IPS-18c (cell line): ENCODE measurements around the gene PHYKPL.

Source experiments
- H3K4me3 ChIP-seq: 2 replicates; pipeline ENCODE4 v1.7.0; 2013; ENCODE audit warnings: low read depth, mild to moderate bottlenecking, low read length, moderate library complexity; ENCODE audit not compliant: insufficient read depth
- H3K9me3 ChIP-seq: one replicate; pipeline ENCODE4 v1.6.1; 2013; ENCODE audit warnings: mild to moderate bottlenecking, low read length, moderate library complexity; ENCODE audit not compliant: control insufficient read depth, insufficient read depth

The PHYKPL gene

DNA sequence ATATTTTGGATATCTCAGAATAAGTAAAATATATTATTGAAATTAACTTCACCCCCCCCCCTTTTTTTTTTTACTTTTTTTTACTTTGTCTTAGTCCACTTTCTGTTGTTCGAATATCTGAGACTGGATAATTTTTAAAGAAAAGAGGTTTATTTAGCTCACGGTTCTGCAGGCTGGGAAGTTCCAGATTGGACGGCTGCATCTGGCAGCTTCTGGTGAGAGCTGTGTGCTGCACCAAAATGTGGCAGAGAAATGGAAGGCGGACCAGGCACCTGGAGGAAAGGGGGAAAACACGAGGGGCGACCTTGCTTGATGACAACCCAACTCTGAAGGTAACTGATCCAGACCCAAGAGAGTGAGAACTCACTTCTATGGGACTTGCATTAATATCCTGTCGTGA is 39.8 kb downstream of the PHYKPL start:
- no peak overlapping the region for H3K4me3 ChIP-seq
- peaks cover 4% of the 10 kb centered on the region for H3K9me3 ChIP-seq

DNA sequence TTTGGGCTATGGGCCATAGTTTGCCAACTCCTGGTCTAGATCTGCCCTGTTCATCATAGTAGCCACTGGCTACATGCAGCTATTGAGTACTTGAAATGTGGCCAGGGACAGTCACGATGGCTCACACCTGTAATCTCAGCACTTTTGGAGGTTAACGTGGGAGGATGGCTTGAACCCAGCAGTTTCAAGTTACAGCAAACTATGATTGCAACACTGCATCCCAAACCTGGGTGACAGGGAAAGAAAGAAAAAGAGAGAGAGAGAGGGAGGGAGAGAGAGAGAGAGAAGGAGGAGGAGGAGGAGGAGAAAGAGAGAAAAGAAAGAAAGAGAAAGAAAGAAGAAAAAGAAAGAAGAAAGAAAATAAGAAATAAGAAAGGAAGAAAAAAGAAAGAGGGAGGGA is 40.4 kb downstream of the PHYKPL start:
- Histone ChIP-seq H3K9me3 (peaks cover 4% of the 10 kb centered on the region), H3K4me3 (no peak overlapping the region)

DNA sequence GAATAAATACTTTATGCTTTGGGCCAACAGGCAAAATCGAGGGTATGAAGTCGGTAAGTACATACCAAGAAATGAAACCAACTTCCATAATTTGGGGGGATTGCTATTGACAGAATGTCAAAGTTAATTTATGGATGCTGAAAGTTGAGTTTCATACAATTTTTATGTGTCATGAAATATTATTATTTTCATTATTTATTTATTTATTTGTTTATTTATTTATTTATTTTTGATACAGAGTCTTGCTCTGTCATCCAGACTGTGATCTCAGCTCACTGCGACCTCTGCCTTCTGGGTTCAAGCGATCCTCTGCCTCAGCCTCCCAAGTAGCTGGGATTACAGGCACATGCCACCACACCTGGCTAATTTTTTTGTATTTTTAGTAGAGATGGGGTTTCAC is 40.9 kb downstream of the PHYKPL start:
- H3K9me3 ChIP-seq, result peaks cover 4% of the 10 kb centered on the region
- no peak overlapping the region for H3K4me3 ChIP-seq

DNA sequence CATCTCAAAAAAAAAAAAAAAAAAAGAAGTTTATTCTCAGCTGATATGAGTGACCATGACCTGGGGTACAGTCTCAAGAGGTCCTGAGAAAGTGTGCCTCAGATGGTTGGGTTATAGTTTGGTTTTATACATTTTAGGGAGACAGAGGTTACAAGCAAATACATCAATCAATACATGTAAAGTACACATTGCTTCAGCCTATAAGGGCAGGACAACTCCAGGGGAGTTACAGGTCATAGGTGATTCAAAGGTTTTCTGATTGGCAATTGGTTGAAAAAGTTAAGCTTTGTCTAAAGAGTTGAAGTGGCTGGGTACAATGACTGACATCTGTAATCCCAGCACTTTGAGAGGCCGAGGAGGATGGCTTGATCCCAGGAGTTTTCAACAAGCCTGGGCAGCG is 43.2 kb downstream of the PHYKPL start:
- Histone ChIP-seq H3K4me3 (no peak overlapping the region), H3K9me3 (peaks cover 4% of the 10 kb centered on the region)

DNA sequence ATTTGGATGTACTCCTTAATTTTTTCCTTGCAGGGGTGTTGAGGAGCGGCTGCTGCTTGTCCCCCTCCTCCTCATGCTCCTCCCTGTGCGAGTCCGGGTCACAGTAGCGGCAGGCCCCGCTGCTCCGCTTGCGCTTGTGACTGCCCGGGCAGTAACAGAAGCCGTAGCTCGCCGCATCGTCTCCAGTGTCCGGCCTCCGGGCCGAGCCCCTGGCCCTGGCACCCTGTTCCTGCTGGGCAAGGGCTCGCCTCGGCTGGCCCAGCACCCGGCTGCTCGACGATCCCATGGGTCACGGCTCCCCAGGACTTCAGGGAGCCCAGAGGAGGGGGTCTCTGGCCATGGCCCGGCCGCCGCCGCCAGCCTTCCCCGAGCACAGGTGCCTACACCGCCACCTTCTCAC is 45.6 kb downstream of the PHYKPL start, which contains the start of gene GMCL2:
Gene GMCL2, minus strand, starts transcription at position 358 of the 400 bp plus-strand sequence. Its CDS starts 72 bp downstream, at position 286.
- H3K9me3 ChIP-seq, result no peaks in the 10 kb centered on the region
- H3K4me3 ChIP-seq, result no peak within 1 kb of the TSS

DNA sequence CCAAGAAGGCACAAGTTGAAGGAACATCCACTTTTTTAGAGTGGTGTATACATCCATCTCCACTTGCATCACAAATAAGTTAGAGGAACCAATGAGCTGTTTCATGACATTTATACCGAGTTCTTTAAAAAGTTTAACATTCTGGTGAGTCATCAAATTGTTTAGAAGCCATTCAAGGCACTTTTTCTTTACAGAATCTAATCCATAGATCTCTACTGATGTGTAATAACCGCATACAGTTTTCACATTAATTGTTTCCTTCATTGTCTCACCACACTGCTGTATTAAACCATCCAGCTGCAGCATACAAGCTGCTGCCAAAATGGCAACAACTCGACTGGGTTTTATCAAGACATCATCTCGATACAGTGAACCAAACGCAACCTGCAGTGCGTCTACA is 46.2 kb downstream of the PHYKPL start:
- Histone ChIP-seq H3K9me3 (no peaks in the 10 kb centered on the region), H3K4me3 (no peak overlapping the region)

DNA sequence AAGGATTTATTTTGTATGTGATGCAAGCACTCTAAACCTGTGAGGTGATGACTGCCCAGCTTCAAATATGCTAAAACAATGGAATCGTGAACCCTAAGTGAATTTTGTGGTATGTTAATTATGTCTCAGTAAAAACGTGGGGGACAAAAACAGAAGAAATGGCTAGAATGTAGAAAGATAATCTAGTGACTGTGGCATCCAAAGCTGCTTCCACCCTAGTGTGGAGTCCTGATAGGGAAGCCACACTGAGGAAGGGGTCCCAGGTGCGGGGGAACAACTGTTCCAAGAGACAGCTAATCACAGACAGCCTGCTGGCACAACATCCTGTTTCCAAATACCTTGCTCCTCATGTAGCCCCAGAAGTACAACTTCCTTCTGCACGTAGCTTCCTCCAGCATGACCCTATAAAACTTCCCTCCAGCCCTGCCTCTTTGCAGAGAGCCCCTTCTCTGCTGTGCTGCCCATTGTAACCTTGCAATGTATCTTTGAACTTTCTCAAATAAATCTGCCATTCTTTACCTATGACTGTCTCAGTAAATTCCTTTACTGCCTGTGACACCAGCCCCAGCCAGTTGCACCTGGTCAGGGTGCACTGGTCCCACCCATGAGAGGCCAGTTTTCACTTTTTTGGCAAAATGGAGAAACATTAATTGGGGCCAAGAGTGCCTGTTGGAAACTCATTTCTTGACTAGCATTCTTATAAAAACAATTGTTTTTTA is 50.3 kb downstream of the PHYKPL start:
- no peaks in the 10 kb centered on the region for H3K9me3 ChIP-seq
- no peak overlapping the region for H3K4me3 ChIP-seq

DNA sequence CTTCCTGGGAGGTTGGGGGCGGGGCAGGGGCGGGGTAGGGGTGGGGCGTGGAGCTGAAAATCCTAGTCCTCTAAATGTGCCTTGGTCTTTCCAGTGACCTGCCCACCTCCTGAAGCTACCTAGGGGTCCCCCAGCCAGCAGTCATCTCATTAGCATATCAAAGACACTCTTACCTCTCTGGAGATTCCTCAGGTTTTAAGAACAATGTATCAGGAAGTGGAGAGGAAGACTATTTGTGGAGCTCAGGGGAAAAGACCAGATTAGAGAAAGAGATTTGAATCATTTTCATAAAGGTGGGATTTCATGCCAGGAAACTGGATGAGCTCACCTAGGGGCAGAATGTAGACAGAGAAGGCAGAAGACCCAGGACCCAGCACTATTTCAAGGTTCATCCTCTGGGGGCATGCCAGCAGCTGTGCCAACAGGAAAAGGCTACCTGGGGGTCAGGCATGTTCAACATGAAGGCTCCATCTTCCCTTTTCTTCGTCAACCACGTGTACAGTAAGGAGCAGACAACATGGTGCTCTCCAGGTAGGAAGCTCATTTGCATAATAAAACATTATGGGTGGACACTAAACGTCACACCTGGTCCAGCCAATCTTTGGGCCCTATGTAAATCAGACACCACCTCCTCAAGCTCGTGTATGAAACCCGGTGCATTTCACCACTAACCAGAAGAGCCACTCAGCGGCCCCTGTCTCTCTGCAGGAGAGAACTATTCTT is 52.3 kb downstream of the PHYKPL start:
- no peak overlapping the region for H3K4me3 ChIP-seq
- no peaks in the 10 kb centered on the region for H3K9me3 ChIP-seq

DNA sequence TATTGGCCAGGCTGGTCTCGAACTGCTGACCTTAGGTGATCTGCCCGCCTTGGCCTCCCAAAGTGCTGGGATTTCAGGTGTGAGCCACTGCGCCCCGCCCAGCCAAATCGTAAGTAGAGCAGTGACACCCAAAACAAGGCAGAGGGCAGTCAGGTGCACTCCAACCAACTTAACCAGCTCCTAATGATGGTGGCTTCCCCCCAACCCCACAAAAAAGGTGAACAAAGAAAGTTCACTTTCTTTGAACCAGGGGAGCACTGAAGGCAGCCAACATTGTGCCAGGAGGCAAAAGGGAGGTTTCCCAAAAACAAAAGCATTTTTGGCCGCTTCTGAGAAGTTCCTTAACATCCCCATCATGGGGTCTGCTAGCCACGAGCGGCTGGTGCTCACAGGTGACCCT is 55.0 kb downstream of the PHYKPL start:
- H3K9me3 ChIP-seq, result no peaks in the 10 kb centered on the region
- H3K4me3 ChIP-seq, result no peak overlapping the region

DNA sequence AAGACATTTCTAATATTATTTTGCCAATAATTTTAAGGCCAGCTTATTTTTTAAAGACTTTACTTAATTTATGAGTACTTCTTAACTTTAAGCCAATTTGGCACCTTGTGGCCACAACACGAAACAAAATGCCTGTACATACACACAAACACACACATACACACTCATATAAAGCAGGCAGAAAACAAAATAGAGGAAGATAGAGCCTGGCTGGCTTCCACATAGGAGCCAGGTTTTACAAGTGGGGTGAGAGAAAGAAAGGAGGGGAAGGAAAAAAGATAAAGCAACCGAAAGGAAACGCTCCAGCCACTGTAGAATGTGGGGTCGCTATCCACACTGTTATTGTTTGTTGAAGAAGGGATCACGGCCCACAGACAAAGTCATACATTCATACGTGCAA is 55.8 kb downstream of the PHYKPL start:
- Histone ChIP-seq H3K9me3 (no peaks in the 10 kb centered on the region), H3K4me3 (no peak overlapping the region)

DNA sequence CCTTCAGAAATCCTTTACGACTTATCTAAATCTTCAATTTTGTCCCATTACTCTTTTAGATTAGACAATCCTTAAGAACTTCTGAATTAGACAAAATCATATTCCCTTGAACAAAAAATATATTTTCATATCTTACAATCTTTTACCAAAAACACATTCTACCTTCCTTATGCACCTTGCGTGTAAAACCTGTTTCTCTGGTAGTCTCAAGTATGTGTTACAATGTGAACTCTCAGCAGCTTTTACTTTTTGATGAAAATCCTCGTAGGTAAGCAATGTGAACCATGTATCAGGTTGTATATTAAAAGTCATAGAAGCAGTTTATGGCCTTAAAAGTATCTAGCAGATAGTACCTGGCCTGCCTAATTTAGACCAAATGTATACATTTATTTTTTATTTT is 58.1 kb downstream of the PHYKPL start:
- Histone ChIP-seq H3K4me3 (no peak overlapping the region), H3K9me3 (no peaks in the 10 kb centered on the region)

DNA sequence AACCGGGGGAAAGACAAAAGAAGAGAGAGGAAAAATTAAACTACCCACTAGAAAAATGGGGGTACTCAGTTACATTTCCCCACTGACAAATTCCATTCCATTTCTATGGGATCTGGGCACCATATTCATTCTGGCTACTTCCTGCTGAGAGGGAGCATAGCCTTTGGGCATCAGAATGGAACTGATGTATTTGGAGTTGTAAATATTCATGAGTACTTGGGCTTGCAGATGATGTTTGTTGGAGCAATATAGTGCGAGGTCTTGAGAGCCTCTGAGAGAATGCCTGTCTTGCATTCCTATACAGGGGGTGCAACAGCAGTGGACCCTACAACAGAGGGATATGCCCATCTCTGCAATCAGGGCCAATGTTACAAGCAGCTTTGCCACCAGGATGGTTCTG is 62.1 kb downstream of the PHYKPL start:
- H3K4me3 ChIP-seq, result no peak overlapping the region
- no peaks in the 10 kb centered on the region for H3K9me3 ChIP-seq

DNA sequence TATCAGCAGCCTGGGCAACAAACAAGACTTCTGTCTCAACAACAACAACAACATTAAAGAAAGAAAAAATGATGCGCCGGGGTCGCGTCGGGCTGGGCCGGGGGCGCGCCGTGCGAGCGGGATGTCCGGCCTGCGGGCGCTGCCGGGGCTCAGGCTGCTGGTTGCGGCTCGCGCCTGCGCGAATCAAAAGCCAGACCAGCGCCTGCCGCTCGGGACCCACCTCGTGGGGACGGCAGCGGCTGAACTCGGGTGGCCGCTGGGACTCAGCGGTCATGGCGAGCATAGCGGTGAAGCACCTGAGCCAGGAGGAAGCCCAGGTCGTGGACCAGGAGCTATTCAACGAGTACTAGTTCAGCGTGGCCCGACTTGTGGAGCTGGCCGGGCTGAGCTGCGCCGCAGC is 67.0 kb downstream of the PHYKPL start:
- Histone ChIP-seq H3K9me3 (peaks cover 2% of the 10 kb centered on the region), H3K4me3 (no peak overlapping the region)

DNA sequence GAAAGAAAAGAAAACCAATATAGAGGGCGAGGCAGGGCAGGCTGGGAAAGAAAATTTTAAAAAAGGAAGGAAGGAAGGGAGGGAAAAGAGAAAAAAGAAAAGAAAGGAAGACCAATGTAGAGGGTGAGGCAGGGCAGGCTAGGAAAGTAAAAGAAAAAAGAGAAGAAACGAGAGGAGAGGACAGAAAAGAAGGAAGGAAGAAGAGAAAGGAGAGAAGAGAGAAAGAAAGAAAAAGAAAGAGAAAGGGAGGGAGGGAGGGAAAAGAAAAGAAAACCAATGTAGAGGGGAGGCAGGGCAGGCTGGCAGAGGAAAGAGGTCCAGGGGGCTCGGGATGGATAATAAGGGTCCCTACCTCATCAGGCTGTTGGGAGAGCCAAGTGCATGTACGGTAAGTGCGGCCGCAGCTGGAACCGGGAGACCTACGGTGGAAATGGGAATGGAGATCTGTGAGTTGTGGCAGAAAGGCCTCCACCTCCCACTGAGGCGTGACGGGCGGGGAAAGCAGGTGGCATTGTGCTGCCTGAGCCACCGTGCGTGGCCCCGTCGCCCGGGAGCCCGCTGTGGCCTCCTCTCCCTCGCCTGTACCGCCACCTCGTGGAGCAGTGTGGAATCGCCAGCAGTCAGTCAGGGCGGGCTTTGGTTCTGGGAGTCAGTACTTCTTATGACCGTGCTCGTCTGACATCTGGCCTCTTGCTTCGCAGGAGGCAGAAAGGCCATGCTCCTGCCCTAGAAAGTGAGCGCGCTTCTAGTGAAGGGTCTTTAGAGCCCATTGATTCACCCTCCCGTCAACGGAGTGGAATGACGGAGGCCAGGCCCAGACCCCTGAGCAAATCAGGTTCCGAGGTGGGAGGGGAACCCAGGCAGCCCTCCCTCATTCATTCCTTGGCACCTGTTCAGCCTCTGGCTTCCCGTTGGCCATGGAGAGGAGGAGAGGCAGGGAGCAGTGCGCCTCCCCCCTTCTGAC is 68.5 kb downstream of the PHYKPL start:
- Histone ChIP-seq H3K9me3 (peaks cover 2% of the 10 kb centered on the region), H3K4me3 (peak overlapping the region; percentile 34)

DNA sequence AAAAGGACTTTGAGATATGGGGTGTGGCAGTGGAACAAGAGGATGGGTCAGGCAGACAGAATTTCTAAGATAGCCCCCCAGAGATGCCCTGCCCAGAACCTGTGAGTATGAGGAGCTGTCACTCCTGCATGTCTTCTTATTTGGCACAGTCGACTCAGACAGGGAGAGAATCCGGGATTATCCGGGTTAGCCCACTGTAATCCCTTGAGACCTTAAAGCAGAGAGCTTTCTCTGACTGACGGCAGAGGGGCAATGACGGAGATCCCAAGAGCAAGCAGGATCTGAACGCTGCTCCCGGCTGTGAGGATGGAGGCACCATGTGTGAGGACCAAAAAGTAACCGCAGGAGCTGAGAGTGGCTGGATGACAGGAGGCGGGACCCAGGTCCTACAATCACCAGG is 70.1 kb downstream of the PHYKPL start:
- H3K9me3 ChIP-seq, result peaks cover 2% of the 10 kb centered on the region
- H3K4me3 ChIP-seq, result no peak overlapping the region

DNA sequence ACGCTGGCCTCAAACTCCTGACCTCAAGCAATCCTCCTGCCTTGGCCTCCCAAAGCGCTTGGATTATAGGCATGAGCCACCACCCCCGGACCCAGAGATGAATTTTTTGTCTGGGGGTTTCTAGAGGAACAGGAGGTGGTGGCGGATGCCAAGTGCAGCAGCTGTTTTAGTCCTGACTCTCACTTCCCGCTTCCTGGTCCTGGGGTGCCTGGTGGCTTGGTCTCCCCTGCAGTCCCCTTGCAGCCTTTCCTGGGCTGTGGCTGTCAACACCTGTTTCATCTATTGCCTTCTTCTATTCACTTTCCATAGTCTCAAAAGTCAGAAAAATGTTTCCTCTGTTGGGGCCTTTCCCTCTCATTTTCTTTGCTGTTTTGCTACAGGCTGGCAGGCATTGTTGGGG is 72.4 kb downstream of the PHYKPL start:
- Histone ChIP-seq H3K4me3 (no peak overlapping the region), H3K9me3 (peaks cover 2% of the 10 kb centered on the region)
